Measurements from ENCODE around the gene RSPH10B.
"Not testable (repeated sequence)": the region's sequence is repeated elsewhere in the genome, so short reads cannot be mapped to it uniquely, and the experiment has no call there.

- not testable (repeated sequence) for TF ChIP-seq CTCF, POLR2A (IDR thresholded peaks at IDR 0.05)
Measured at GRCh38 chr7:6010370-6010769, 39.9 kb upstream of the RSPH10B start.
